ENCODE measurements around the gene PCA3.

The PCA3 gene

DNA sequence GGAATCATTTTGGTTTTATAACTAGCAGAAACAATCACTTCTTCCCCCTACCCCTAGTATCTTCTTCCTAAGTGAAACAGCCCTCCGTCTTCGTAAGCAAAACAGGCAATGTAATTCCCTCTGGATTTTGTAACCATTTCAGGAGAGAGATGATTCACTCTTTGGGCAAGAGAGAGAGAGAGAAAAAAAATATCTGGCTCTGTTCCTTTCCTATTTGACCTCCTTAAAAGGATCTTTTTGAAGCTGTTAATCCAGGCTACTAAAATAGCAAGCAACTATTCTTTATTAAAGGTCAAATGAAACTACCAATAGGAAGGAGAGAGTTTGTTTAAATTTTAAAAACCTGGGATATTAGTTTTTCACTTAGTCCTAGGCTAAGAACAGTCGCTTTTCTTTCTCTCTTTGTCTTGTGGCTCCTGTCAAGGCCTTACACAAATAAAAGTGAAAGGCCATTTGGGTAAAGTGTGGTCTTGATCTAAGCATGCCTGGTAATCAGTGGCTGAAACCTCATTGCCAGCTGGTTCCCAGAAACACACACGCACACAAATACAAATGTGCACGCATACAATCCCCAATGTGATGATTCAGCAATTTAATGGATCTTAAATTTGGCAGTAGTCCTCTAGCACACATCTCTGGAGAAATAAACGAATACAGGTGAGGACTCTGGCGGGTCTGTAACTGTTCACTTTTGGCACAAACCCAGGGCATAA, 71.5 kb downstream of the PCA3 start:
- no peak for DNase-seq

All from NCI-H1436 treated with DMSO at 0.1 percent for 48 hours (cell line).